K562 (cell line): Measurements from ENCODE around the gene CPLANE2. TPM values are rescaled to one million over a fixed set of nuclear protein-coding genes. Genes with fewer than 3 reads are reported as not detected.
A peak's percentile ranks its signal among the peaks of the same experiment; 100 is the strongest.

Experiments used
- CREB1 ChIP-seq, 2 experiments: sonication (generic) in 1 of 2; formaldehyde crosslinking in 1 of 2; IDR thresholded peaks; 2 replicates each; pipeline versions ENCODE4 v1.6.1 to v1.8.0; 2012 to 2022; ENCODE audit warnings: inconsistent platforms in 1 of 2, mild to moderate bottlenecking in 1 of 2, missing genetic modification reagents in 1 of 2, moderate library complexity in 1 of 2
- CTBP1 ChIP-seq: fragments of 450-650 bp; IDR thresholded peaks from 2 replicates; pipeline ENCODE4 v1.6.1; 2016; ENCODE audit warnings: borderline replicate concordance
- ERF ChIP-seq: fragments of 450-650 bp; formaldehyde crosslinking; IDR thresholded peaks from 2 replicates; pipeline ENCODE4 v1.4.0; 2020; ENCODE audit warnings: mild to moderate bottlenecking, mixed read lengths
- GTF2E2 ChIP-seq: fragments of 200-800 bp; sonication (Bioruptor generic); IDR thresholded peaks from 2 replicates; pipeline ENCODE4 v1.6.1; 2016; ENCODE audit warnings: missing genetic modification characterization, missing compliant biosample characterization
- JUN ChIP-seq, 2 experiments: sonication (generic) in 1 of 2; formaldehyde crosslinking in 1 of 2; IDR thresholded peaks; 2 replicates each; pipeline versions ENCODE4 v1.6.1 to v1.8.0; 2012 to 2022; ENCODE audit warnings: borderline replicate concordance in 2 of 2, mild to moderate bottlenecking in 2 of 2, improper control_type of control experiment in 1 of 2, low read depth in 1 of 2, low read length in 1 of 2, missing genetic modification reagents in 1 of 2
- MBD2 ChIP-seq: sonication (generic); IDR thresholded peaks from 2 replicates; pipeline ENCODE4 v1.6.1; 2016; ENCODE audit warnings: low read depth, borderline replicate concordance
- NKRF ChIP-seq: fragments of 450-650 bp; IDR thresholded peaks from 2 replicates; pipeline ENCODE4 v1.6.1; 2016; ENCODE audit warnings: borderline replicate concordance
- ZNF23 ChIP-seq: fragments of 250-450 bp; sonication (Bioruptor Pico); IDR thresholded peaks from 2 replicates; pipeline ENCODE4 v1.4.0; 2020; ENCODE audit warnings: mild to moderate bottlenecking
- ZNF24 ChIP-seq: fragments of 450-650 bp; IDR thresholded peaks from 2 replicates; pipeline ENCODE4 v1.6.1; 2016
- ZNF695 ChIP-seq: fragments of 450-650 bp; formaldehyde crosslinking; IDR thresholded peaks from 2 replicates; pipeline ENCODE4 v1.4.0; 2020; ENCODE audit warnings: mild to moderate bottlenecking, moderate library complexity
- polyA plus RNA-seq, 8 experiments: library from polyadenylated mRNA; depleted of rRNA in 4 of 8; stranded (reverse) in 5 of 8; unstranded in 3 of 8; fragments of >200 nt; fragmentation: Nextera tagmentation in 2 of 8; fragmentation: Illumina TruSeq in 1 of 8; extraction: Ambion mirVana in 2 of 8; extraction: Trizol in 1 of 8; gene quantifications; 2 replicates each; pipeline versions ENCODE4 v1.2.1 to v1.2.3, GENCODE V29; 2011 to 2014; ENCODE audit warnings: inconsistent platforms in 1 of 8, missing spikeins in 1 of 8
- total RNA-seq, 7 experiments: library from RNA; depleted of rRNA in 6 of 7; stranded (reverse); fragments of >200 nt in 6 of 7; fragmentation: Illumina TruSeq in 2 of 7; extraction: Trizol in 2 of 7; gene quantifications; 2 replicates each; pipeline versions ENCODE4 v1.2.1 to v1.2.3, GENCODE V29; 2011 to 2021; ENCODE audit warnings: low replicate concordance in 1 of 7
- TF ChIP-seq, protein P1 (sequence below), 3 experiments: IDR thresholded peaks in 2 of 3; conservative IDR thresholded peaks in 1 of 3; 2 replicates each; pipeline ENCODE4 v1.5.1; 2011 to 2012; ENCODE audit warnings: low read length in 3 of 3, mild to moderate bottlenecking in 3 of 3, control low read depth in 2 of 3, improper control_type of control experiment in 1 of 3, inconsistent platforms in 1 of 3, low read depth in 1 of 3, mixed read lengths in 1 of 3, moderate library complexity in 1 of 3; ENCODE audit not compliant: insufficient read depth in 2 of 3
- TF ChIP-seq, protein P2 (sequence below): fragments of 250-450 bp; sonication (Bioruptor Pico); IDR thresholded peaks from 2 replicates; pipeline ENCODE4 v1.5.0; 2020; ENCODE audit warnings: mild to moderate bottlenecking, borderline replicate concordance
- TF ChIP-seq, protein P3 (sequence below), 2 experiments: fragments of 450-650 bp in 1 of 2; sonication (generic) in 1 of 2; formaldehyde crosslinking in 1 of 2; IDR thresholded peaks in 1 of 2; conservative IDR thresholded peaks in 1 of 2; 2 replicates each; pipeline versions ENCODE4 v1.6.1 to v1.8.1; 2016 to 2023; ENCODE audit warnings: mild to moderate bottlenecking in 2 of 2, moderate library complexity in 2 of 2, inconsistent platforms in 1 of 2, missing genetic modification reagents in 1 of 2

The CPLANE2 gene
- total and polyA plus RNA-seq, 9 of the 15 experiments (the other 6 are each of a cell fraction or from before 2014, with no cell fraction given) = 0.17 to 20.9 (median 8.1) TPM

- TF ChIP-seq, protein P1, sequence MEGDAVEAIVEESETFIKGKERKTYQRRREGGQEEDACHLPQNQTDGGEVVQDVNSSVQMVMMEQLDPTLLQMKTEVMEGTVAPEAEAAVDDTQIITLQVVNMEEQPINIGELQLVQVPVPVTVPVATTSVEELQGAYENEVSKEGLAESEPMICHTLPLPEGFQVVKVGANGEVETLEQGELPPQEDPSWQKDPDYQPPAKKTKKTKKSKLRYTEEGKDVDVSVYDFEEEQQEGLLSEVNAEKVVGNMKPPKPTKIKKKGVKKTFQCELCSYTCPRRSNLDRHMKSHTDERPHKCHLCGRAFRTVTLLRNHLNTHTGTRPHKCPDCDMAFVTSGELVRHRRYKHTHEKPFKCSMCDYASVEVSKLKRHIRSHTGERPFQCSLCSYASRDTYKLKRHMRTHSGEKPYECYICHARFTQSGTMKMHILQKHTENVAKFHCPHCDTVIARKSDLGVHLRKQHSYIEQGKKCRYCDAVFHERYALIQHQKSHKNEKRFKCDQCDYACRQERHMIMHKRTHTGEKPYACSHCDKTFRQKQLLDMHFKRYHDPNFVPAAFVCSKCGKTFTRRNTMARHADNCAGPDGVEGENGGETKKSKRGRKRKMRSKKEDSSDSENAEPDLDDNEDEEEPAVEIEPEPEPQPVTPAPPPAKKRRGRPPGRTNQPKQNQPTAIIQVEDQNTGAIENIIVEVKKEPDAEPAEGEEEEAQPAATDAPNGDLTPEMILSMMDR (IDR thresholded peaks at IDR 0.05 in 2 of 3, conservative IDR thresholded peaks at IDR 0.05 in 1 of 3; ENCODE audit: insufficient read depth in 2 of 3, low read depth in 1 of 3, low read length in 3 of 3) = 0 out of 6 replicates have a peak, but pooled peaks of 1 of the 3 experiments have one; percentile 2
- TF ChIP-seq GTF2E2 (tag) (peak; percentile 56; the same call in 1 of the 2 replicates), ZNF23 (CRISPR knock-in tag) (no peak), CREB1 (IDR thresholded peaks at IDR 0.05) (peak; percentile 57; the same call in 1 of the 2 replicates), CREB1 (CRISPR knock-in tag; IDR thresholded peaks at IDR 0.05) (peak; percentile 66), ZNF24 (peak; percentile 99), JUN (IDR thresholded peaks at IDR 0.05; ENCODE audit: borderline replicate concordance, low read depth, low read length) (0 out of 2 replicates have a peak, but pooled peaks have one; percentile 3), JUN (CRISPR knock-in tag; IDR thresholded peaks at IDR 0.05; ENCODE audit: borderline replicate concordance) (no peak), ERF (CRISPR knock-in tag) (0 out of 2 replicates have a peak, but pooled peaks have one; percentile 40), CTBP1 (peak; percentile 88), NKRF (peak; percentile 33; the same call in 1 of the 2 replicates), ZNF695 (no peak), MBD2 (peak; percentile 41; the same call in 1 of the 2 replicates)
- TF ChIP-seq, protein P2, sequence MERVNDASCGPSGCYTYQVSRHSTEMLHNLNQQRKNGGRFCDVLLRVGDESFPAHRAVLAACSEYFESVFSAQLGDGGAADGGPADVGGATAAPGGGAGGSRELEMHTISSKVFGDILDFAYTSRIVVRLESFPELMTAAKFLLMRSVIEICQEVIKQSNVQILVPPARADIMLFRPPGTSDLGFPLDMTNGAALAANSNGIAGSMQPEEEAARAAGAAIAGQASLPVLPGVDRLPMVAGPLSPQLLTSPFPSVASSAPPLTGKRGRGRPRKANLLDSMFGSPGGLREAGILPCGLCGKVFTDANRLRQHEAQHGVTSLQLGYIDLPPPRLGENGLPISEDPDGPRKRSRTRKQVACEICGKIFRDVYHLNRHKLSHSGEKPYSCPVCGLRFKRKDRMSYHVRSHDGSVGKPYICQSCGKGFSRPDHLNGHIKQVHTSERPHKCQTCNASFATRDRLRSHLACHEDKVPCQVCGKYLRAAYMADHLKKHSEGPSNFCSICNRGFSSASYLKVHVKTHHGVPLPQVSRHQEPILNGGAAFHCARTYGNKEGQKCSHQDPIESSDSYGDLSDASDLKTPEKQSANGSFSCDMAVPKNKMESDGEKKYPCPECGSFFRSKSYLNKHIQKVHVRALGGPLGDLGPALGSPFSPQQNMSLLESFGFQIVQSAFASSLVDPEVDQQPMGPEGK (CRISPR knock-in tag) = no peak
- TF ChIP-seq, protein P3, sequence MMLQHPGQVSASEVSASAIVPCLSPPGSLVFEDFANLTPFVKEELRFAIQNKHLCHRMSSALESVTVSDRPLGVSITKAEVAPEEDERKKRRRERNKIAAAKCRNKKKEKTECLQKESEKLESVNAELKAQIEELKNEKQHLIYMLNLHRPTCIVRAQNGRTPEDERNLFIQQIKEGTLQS (IDR thresholded peaks at IDR 0.05) = no peak
- TF ChIP-seq, protein P3 (CRISPR knock-in tag; conservative IDR thresholded peaks at IDR 0.05) = peak; percentile 57
Observed at GRCh38 chr1:16206547-16207317, 30.3 kb downstream of the CPLANE2 start (continued).
